Lower leg skin (tissue), 3 donors: ENCODE results near the gene SLC25A29.

ENCODE experiments used
- POLR2A ChIP-seq, 2 donors: fragments of 450-650 bp; IDR thresholded peaks; one replicate each; pipeline ENCODE4 v1.6.1; 2016 to 2017; ENCODE audit warnings: antibody characterized with exemption in 2 of 2, mild to moderate bottlenecking in 1 of 2, moderate library complexity in 1 of 2
- TF ChIP-seq, protein P1 (sequence below), 3 donors: fragments of 450-650 bp; IDR thresholded peaks; one replicate each; pipeline ENCODE4 v1.5.1; 2016; ENCODE audit warnings: antibody characterized with exemption in 3 of 3, mild to moderate bottlenecking in 3 of 3, moderate library complexity in 2 of 3

DNA sequence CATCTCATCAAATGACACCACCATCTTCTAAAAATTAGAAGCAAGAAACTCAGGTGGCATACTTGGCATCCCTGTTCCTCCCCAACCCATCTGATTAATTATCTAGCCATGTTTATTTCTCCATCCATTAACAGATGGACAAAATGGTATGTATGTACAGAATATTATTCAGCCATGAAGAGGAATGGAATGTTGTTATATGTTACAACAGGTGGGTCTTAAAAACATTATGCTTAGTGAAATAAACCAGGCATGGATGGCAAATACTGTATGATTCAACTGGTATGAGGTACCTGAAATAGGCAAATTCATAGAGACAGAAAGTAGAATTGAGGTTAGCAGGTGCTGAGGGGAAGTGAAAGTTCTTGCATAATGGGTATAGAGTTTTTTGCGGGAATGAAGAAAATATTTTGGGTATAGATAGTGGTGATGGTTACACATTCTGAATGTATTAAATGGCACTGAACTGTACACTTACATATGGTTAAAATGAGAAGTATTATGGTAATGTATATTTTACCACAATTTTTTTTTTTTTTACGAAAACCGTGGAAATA lies 49.8 kb downstream of the SLC25A29 start:
- TF ChIP-seq, protein P1, sequence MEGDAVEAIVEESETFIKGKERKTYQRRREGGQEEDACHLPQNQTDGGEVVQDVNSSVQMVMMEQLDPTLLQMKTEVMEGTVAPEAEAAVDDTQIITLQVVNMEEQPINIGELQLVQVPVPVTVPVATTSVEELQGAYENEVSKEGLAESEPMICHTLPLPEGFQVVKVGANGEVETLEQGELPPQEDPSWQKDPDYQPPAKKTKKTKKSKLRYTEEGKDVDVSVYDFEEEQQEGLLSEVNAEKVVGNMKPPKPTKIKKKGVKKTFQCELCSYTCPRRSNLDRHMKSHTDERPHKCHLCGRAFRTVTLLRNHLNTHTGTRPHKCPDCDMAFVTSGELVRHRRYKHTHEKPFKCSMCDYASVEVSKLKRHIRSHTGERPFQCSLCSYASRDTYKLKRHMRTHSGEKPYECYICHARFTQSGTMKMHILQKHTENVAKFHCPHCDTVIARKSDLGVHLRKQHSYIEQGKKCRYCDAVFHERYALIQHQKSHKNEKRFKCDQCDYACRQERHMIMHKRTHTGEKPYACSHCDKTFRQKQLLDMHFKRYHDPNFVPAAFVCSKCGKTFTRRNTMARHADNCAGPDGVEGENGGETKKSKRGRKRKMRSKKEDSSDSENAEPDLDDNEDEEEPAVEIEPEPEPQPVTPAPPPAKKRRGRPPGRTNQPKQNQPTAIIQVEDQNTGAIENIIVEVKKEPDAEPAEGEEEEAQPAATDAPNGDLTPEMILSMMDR (IDR thresholded peaks at IDR 0.05), result no peak
- no peak for TF ChIP-seq POLR2A (IDR thresholded peaks at IDR 0.05)
